HuH-7 (cell line): ENCODE results near the gene AURKA.
"Not testable (repeated sequence)": the region's sequence is repeated elsewhere in the genome, so short reads cannot be mapped to it uniquely, and the experiment has no call there.

Source experiments
- DNase-seq: peaks from one replicate; pipeline ENCODE4 v3.0.0; 2011; ENCODE audit warnings: low spot score

AURKA gene

DNA sequence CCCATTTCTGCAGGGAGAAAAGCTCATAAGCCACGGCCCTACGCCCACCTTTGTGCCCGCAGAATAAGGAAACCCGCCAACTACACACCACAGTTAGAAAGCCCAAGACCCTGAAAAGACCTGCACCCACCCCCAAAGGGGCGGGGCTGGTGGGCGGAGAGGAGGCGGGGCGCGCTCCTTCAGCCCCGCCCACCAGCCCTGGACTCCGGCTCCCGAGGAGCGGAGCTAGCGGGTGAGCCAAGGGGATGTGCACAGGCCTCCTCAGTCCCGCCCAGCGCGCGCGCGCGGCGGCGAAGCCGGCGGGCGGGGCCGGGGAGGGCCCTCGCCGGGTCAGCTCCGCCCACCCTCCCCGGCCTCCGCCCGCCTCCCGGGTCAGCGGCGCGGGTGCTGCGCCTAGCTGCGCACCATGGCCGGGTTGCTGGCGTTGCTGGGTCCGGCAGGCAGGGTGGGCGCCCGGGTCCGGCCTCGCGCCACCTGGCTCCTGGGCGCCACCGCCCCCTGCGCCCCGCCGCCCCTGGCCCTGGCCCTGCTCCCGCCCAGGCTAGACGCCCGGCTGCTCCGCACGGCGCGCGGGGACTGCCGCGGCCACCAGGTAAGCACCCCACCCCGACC lies 33.3 kb downstream of the AURKA start, which contains the start of gene FAM210B:
Gene FAM210B (plus strand): TSS at position 375 of the 612 bp plus-strand sequence. CDS start 32 bp downstream, at position 407.
- DNase-seq, result peak; percentile 96

- DNase-seq, result no peak
Observed at GRCh38 chr20:56358070-56358469, 33.9 kb downstream of the AURKA start.

DNA sequence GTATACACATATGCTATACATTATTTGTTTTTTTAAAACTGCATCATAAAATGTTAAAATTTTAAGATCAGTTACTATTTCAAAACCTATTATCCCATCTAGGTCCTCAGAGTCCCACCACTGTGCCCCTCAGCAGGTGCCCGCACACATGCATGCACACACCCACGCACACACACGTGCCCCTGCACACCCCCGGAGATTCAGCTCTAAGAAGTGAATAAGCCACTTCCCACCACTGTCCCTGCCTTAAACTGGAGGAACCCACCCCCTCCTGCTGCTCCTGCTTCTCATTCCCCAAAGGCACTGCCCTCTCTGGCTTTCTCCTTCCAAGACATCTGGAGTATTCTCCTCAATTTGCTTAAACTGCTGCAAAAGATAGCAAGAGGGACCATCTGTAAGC lies 38.7 kb downstream of the AURKA start:
- DNase-seq, result no peak

GRCh38 chr20:56352345-56353055 lies 39.5 kb downstream of the AURKA start:
- no peak for DNase-seq

DNA sequence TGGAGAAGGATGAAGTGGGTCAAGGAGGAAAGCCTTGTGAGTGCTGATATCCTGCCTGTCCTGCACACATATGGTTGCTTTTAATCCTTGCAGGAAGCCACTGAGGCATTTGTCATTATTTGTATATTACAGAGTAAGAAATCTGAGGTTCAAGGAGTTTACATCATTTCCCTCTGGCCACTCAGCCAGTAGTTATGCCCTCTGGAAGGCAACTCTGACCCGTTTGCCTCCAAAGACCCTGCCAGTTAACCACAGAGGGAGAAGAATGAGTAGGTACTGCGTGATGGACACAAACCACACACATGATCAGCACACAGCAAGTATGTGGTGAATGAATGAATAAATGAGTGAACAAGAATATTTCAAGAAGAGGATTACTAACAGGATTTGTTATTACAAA lies 41.2 kb downstream of the AURKA start:
- DNase-seq, result no peak

GRCh38 chr20:56348746-56349145 lies 43.3 kb downstream of the AURKA start:
- DNase-seq, result no peak

DNA sequence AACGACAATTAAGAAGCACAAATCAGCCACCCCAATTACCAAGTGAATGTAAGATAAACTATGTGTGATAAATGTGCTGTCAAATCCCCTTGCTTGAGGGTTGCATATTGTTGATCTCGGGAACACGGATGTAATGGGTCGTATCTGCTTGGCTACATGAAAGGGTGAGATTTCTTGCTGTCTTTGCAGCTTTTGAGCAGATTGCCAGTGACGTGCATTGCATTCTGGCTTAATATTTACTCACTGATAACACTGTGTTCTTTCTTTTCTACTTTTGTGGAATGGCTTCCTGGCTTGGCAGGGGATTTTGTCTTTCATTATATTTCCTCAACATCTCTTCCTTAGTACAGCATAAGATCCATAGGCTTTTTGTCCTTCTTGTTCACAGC lies 43.7 kb downstream of the AURKA start:
- peak; percentile 50 for DNase-seq

- DNase-seq, result no peak
Observed at GRCh38 chr20:56347628-56348304, 44.2 kb downstream of the AURKA start.

GRCh38 chr20:56345911-56346310 lies 46.1 kb downstream of the AURKA start:
- no peak for DNase-seq

- DNase-seq, result peak; percentile 55
Observed at GRCh38 chr20:56343861-56344381, 48.1 kb downstream of the AURKA start.

GRCh38 chr20:56342783-56343182 lies 49.2 kb downstream of the AURKA start:
- no peak for DNase-seq

GRCh38 chr20:56336709-56337108 lies 55.3 kb downstream of the AURKA start:
- not testable (repeated sequence) for DNase-seq

- DNase-seq, result no peak
Observed at GRCh38 chr20:56328861-56329260, 63.2 kb downstream of the AURKA start.

DNA sequence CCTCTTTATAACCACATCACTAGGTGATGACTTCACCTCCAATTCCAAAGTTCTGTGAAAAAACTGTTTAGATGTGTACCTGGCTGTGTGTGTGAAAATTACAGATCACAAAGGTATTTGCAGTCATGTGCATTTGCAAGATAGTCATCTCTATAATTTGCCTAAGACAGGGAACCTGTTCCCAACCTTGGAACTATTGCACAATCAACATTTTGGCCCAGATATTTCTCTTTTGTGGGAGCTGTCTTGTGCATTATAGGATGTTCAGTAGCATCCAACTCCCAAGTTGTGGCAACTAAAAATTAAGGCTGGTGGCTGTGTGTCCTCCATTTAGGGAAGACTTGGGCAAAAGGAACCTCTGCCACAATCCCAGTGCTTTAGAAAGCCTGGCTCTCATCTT lies 67.2 kb downstream of the AURKA start:
- no peak for DNase-seq

DNA sequence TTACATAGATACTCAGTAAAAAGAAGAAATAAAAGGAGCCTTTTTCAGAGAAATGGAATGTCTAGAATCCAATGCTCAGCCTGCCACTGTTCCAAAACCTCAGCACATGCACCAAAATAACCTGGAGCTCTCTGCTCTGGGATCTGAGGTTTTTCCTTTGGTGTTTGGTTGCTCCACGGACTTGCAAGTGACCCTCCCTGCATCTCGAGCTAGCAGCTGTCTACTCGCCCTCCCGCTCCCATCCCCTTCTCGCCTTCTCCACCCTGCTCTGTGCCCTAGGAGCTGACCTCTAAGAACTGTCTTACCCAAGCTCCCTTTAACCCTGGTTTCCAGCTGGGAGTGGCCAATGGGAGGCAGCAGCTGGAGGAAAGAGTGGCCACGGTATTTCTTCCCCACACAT lies 68.4 kb downstream of the AURKA start:
- no peak for DNase-seq

DNA sequence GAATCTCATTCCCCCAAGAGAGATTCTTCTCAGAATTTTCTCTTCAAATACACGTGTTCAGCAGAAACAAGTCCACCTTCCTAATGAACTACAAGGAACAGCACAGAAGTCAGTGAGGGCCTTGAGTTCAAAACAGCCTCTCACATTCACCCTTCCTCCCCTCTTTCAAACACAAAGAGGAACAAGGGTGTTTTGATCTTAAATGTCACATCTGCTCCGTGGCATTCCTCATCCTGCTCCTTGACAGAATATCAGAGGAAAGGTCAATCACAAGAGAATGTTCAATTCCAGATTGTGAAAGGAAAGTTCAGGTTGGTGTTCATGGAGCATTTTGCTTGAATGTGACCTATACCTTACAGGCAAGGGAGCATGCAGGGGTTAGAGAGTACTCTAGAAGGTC lies 68.8 kb downstream of the AURKA start:
- no peak for DNase-seq

GRCh38 chr20:56322681-56323080 lies 69.3 kb downstream of the AURKA start:
- DNase-seq, result no peak
